ENCODE data around the gene APBB2.
"Not testable (repeated sequence)": the region's sequence is repeated elsewhere in the genome, so short reads cannot be mapped to it uniquely, and the experiment has no call there.

APBB2 gene

DNA sequence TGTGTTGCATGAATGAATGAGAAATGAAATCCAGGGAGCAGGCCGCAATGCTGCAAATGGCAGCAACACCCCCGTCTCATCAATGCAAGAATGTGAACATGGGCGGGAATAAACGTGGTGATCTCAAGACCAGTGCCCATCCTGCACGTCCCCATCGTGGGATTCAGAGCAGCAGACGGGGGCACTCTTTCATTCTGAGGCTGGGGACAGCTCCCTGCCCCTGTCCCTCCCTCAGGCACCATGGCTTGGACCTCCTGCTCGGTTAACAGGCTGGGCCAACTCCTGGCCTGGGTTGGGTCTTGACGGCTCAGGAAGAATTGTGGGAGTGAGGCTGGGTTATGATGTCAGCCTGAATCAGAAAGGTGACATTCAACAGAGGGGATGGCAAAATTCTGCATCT, 385.7 kb downstream of the APBB2 start:
- Mint-ChIP-seq H3K27ac (no peak overlapping the region), H3K4me3 (no peak overlapping the region), H3K9me3 (peaks cover 4 to 10% of the 10 kb centered on the region in 2 donors), H3K27me3 (no peaks in the 10 kb centered on the region), H3K36me3 (peaks cover 23 to 38% of the 10 kb centered on the region in 2 donors), H3K4me1 (peaks cover 9 to 23% of the 10 kb centered on the region in 2 donors)
- DNase-seq (no peak), ATAC-seq (replicated peaks) (no peak)

DNA sequence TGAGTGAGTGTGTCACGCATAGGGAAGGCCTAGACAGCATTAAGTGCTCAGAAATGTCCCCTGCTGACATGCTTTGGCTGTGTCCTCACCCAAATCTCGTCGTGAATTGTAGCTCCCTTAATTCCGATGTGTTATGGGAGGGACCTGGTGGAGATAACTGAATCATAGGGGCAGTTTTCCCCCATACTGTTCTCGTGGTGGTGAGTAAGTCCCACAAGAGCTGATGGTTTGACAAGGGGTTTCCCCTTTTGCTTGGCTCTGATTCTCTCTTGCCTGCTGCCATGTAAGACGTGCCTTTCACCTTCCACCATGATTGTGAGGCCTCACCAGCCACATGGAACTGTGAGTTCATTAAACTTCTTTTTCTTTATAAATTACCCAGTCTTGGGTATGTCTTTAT, 386.6 kb downstream of the APBB2 start:
- Mint-ChIP-seq H3K4me3 (no peak overlapping the region), H3K9me3 (peaks cover 4 to 10% of the 10 kb centered on the region in 2 donors), H3K27me3 (no peaks in the 10 kb centered on the region), H3K4me1 (peaks cover 9 to 19% of the 10 kb centered on the region in 2 donors), H3K27ac (no peak overlapping the region), H3K36me3 (peaks cover 25 to 40% of the 10 kb centered on the region in 2 donors)
- ATAC-seq (replicated peaks) (peak in 1 of 2 donors; percentile 31), DNase-seq (no peak)

DNA sequence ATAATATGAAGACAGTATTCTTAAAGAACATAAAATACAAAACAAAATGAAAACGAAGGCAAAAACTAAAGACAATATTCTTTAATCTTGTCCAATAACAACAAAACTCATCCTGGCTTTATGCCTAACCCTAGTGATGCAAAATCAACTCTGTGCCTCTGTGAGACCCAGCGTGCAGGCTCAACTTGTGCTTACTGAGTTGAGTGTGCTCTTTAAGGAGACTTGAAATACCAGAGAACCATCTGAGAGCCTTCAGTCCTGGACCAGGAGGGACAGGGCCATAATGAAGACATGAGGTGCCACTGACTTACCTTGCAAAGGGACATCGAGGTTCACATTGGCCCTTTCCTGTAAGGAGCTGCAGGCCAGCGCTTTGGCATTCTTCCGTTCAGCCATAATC, 387.5 kb downstream of the APBB2 start:
- Mint-ChIP-seq H3K27me3 (no peaks in the 10 kb centered on the region), H3K4me3 (no peak overlapping the region), H3K27ac (no peak overlapping the region), H3K36me3 (peaks cover 32 to 48% of the 10 kb centered on the region in 2 donors), H3K9me3 (peaks cover 4 to 10% of the 10 kb centered on the region in 2 donors), H3K4me1 (peaks cover 9 to 19% of the 10 kb centered on the region in 2 donors)
- ATAC-seq (replicated peaks): no peak
- DNase-seq: no peak

DNA sequence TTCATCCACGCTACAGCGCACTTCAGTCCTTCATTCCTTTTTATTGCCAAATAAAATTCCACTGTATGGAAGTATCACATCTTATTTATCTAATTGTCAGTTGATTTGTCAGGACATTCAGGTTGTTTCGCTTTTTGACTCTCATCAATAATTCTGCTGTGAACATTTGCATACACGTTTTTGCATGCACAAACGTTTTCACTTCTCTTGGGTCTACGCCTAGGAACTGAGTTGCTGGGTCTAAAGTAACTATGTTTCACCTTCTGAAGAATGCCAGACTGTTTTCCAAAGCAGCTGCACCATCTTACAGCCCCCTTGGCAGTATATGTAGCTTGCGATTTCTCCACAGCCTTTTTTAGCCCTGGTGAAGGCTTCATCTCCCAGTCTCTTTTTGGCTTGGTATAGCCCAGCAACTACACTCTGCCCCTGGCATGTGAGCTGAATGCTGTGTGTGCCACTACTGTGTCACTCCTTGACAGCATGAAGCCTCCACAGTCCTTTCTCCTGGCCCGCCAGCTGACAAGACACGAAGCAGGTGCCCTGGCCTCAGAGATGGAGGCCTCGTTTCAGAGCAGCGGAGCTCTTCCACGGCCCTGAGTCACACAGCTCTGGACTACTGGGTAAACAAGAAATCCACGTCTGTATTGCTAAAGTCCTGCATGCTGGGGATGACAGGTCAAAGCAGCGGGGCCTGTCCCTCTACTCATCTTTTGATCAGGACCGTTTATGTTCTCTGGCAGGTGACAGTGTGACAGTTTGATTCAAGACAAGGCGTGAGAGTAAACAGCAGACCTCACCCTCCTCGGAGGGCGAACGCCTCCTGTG, 389.1 kb downstream of the APBB2 start:
- peaks cover 9 to 19% of the 10 kb centered on the region in 2 donors for H3K4me1 Mint-ChIP-seq
- H3K36me3 Mint-ChIP-seq: peaks cover 42 to 53% of the 10 kb centered on the region in 2 donors
- peaks cover 4 to 10% of the 10 kb centered on the region in 2 donors for H3K9me3 Mint-ChIP-seq
- H3K27ac Mint-ChIP-seq: peak overlapping the region; percentile 53
- DNase-seq (no peak), ATAC-seq (replicated peaks) (peak; percentile 71)
- peak overlapping the region in 1 of 2 donors; percentile 38 for H3K4me3 Mint-ChIP-seq
- H3K27me3 Mint-ChIP-seq: no peaks in the 10 kb centered on the region

DNA sequence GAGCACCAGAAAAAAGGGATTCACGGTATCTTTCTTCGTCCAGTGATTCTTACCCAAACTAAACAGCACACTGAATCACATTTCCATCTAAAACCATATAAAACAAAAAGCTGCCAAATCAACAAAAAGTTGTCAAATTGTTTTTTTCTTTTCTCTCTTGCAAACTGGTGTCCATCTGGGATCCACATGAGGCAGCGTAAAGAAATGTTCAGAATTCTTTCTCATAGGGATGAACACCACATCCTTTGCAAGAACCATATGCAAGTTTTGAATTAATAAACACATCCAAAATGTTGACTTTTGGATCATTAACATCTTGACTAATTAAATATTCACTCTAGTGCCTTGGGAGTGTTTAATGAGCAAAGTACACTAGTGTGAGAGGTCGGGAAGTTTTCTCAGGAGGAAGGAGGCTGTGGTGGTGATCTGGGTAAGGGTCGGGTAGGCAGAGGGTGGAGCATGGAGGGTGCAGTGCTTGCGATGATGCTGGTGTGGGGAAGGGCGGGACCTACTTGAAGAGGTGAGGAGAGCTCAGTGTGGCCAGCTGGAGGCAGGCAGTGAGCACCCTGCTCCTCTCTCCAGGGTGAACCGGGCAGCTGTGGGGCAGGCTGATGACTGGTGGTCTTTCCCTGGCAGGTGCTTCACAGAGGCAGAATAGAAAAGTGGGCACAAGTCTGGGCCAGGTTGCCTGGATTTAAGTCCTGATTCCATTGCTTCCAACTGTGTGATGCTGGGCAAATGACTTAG, 391.7 kb downstream of the APBB2 start:
- H3K4me1 Mint-ChIP-seq: peaks cover 9 to 19% of the 10 kb centered on the region in 2 donors
- H3K27ac Mint-ChIP-seq: no peak overlapping the region
- H3K4me3 Mint-ChIP-seq: no peak overlapping the region
- no peak for ATAC-seq (replicated peaks)
- H3K36me3 Mint-ChIP-seq: peaks cover 28 to 36% of the 10 kb centered on the region in 2 donors
- H3K9me3 Mint-ChIP-seq: peaks cover 0 to 2% of the 10 kb centered on the region in 2 donors
- H3K27me3 Mint-ChIP-seq: no peaks in the 10 kb centered on the region
- DNase-seq: no peak

DNA sequence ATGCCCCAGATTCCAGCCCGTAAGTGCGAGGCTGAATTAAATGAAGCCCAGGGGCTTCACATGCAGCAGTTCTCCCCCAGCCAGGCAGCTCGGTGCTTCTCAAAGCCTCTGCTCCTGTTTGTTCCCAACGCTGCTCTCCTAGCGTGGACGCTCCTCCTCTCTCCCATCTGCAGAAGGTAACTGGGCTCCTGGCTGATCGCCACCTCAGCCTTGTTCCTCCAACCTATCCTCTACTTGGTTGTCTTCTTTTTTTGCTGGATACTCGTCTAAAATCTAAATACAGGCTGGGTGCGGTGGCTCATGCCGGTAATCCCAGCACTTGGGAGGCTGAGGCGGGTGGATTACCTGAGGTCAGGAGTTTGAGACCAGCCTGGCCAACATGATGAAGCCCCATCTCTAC, 394.2 kb downstream of the APBB2 start:
- peaks cover 3 to 10% of the 10 kb centered on the region in 2 donors for H3K4me1 Mint-ChIP-seq
- DNase-seq: no peak
- H3K27ac Mint-ChIP-seq: no peak overlapping the region
- no peak for ATAC-seq (replicated peaks)
- no peak overlapping the region for H3K4me3 Mint-ChIP-seq
- H3K9me3 Mint-ChIP-seq: no peaks in the 10 kb centered on the region
- peaks cover 21 to 37% of the 10 kb centered on the region in 2 donors for H3K36me3 Mint-ChIP-seq
- H3K27me3 Mint-ChIP-seq: no peaks in the 10 kb centered on the region

DNA sequence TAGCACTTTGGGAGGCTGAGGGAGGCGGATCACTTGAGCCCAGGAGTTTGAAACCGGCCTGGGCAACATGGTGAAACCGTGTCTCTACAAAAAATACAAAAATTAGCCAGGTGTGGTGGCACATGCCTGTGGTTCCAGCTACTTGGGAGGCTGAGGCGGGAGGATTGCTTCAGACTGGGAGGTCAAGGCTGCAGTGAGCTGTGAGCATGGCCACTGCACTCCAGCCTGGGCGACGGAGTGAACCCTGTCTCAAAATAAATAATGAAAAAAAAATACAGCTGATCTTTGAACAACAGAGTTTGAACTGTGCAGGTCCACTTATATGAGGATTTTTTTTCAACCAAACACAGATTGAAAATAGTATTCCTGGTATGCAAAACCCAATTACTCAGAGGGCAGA, 397.2 kb downstream of the APBB2 start:
- H3K4me1 Mint-ChIP-seq; H3K4me3 Mint-ChIP-seq; H3K27me3 Mint-ChIP-seq; H3K9me3 Mint-ChIP-seq; ATAC-seq (replicated peaks); H3K27ac Mint-ChIP-seq; DNase-seq: not testable (repeated sequence)
- peaks cover 10 to 25% of the 10 kb centered on the region in 2 donors for H3K36me3 Mint-ChIP-seq

DNA sequence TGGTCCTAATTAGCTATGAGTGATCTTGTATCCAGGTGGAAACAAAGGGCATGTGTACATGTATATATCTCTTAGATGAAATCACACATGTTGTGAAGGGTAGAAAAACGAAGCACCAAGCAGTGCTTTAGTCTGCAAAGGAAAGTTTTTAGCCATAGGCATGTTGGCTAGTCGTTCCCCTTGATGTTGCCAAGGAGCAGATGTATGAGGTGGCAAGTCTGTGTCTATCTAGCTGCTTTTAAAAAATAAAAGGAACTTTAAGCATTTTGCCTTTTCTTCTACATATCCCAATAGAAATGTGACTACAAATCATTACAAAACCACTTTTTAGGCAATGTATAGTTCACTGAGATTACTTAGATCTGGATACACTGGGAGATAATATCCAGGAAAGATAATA, 401.5 kb downstream of the APBB2 start:
- Mint-ChIP-seq H3K4me1 (peaks cover 0 to under 1% of the 10 kb centered on the region in 2 donors), H3K27ac (no peak overlapping the region), H3K9me3 (no peaks in the 10 kb centered on the region), H3K27me3 (no peaks in the 10 kb centered on the region), H3K4me3 (no peak overlapping the region), H3K36me3 (peaks cover 2 to 3% of the 10 kb centered on the region in 2 donors)
- DNase-seq (no peak), ATAC-seq (replicated peaks) (no peak)

DNA sequence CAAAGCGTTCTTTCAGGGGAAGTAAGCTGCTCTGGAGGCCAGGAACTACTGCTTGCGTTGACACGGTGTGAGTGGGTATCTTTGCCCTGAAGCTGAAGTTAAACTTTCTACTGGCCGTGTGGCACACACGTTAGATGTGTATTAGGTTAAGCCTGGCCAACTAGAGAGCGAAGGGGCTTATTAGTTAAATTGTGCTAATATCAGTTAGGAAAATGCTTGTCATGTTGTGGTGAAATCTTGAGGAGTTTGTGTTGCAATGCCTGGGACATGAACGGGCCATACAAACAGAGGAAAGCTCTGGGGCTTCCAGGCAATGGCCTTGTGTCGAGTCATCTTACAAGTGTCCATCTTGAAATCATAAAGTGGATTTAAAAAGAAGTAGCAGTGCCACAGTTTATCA, 402.0 kb downstream of the APBB2 start:
- no peaks in the 10 kb centered on the region for H3K9me3 Mint-ChIP-seq
- H3K27ac Mint-ChIP-seq: no peak overlapping the region
- no peaks in the 10 kb centered on the region for H3K27me3 Mint-ChIP-seq
- DNase-seq (no peak), ATAC-seq (replicated peaks) (no peak)
- H3K4me1 Mint-ChIP-seq: peaks cover 0 to 5% of the 10 kb centered on the region in 2 donors
- peaks cover 0 to 3% of the 10 kb centered on the region in 2 donors for H3K36me3 Mint-ChIP-seq
- no peak overlapping the region for H3K4me3 Mint-ChIP-seq

DNA sequence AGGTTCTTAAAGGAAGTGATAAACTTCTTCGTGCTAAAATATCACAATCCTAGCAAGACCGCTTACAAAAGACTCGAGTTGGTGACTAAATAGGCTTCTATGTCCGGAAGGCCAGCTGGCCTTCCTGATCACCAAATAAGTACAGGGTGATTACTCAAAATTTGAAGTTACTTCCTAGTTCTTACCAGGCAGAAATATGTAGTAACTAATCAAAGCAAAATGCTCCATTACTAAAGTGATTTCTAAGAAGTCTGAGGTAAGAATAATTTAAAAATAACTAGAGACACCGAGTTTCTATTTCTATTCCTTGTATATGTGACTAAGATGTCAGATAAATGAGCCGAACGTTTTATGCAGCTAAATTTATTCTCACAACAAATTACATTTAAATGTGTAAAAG, 402.4 kb downstream of the APBB2 start:
- no peak overlapping the region for H3K27ac Mint-ChIP-seq
- ATAC-seq (replicated peaks): no peak
- peaks cover 0 to 5% of the 10 kb centered on the region in 2 donors for H3K4me1 Mint-ChIP-seq

DNA sequence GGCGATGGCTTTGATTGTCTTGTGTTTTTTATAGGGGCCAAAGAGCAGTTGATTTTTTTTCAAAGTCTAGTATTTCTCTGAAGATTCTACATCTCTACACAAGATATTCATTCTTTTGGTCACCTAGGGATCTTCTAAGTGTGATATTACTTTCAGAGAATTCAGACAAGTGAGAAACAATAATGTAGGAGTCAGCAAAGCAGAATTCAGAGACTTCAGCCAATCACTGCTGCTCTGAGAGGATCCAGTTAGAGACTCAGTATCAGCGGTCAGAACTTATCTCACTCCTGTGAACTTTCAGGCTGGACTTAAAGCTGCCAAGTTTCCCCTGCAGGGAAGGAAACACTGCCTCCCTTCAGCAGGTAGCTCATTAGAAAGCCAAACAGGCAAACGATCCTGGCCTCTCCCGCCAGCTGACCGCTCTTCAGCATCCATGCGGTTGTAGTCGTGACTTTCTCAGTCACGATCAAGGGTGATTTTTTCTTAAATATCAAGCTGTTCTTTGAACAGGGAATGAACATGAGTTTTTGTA, 405.4 kb downstream of the APBB2 start:
- ATAC-seq (replicated peaks): no peak
- Mint-ChIP-seq H3K9me3 (no peaks in the 10 kb centered on the region), H3K27ac (no peak overlapping the region), H3K4me1 (peaks cover 0 to 5% of the 10 kb centered on the region in 2 donors), H3K36me3 (no peaks in the 10 kb centered on the region), H3K27me3 (no peaks in the 10 kb centered on the region), H3K4me3 (no peak overlapping the region)
- DNase-seq: no peak

More for the DNA sequence above, 402.4 kb downstream of the APBB2 start:
- Mint-ChIP-seq H3K9me3 (no peaks in the 10 kb centered on the region), H3K36me3 (peaks cover 0 to 3% of the 10 kb centered on the region in 2 donors), H3K4me3 (no peak overlapping the region), H3K27me3 (no peaks in the 10 kb centered on the region)
- DNase-seq: no peak

DNA sequence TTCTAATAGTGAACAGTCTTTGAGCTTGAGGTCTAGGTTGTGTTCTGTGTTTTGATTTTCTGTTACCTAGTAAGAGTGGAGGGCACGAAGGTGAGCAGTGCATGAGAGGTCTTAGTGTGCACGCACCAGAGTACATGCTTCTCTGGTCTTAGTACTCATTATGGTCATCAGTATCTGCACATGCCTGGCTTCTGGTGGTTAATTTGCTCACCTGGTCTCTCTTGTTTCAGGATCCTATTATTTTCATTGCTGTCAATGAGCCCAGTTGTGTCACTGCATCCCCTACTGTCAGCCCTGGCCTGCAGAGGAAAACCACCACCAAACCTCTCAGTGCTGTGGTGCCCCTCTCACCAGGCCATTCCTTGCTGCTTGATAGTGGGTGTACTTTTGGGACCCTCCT, 409.7 kb downstream of the APBB2 start:
- Mint-ChIP-seq H3K4me3 (no peak overlapping the region), H3K27me3 (no peaks in the 10 kb centered on the region), H3K9me3 (no peaks in the 10 kb centered on the region), H3K27ac (no peak overlapping the region), H3K36me3 (no peaks in the 10 kb centered on the region), H3K4me1 (peaks cover 0 to 11% of the 10 kb centered on the region in 2 donors)
- DNase-seq: no peak
- ATAC-seq (replicated peaks): no peak

DNA sequence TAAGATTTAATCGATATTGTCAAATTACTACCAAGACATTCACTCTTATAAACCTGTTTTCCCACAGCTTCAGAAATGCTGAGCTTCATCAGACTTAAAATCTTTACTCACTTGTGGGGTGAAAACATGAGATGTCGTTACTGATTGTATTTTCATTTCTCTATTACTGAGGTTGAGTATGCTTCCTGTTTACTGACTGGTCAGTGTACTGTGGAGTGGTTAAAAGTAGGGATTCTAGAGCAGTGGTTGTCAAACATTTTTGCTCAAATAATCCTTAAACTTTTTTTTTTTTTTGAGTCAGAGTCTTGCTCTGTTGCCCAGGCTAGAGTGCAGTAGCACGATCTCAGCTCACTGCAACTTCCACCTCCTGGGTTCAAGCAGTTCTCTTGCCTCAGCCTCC, 414.3 kb downstream of the APBB2 start:
- ATAC-seq (replicated peaks) (peak; percentile 96 to 97), DNase-seq (no peak)
- Mint-ChIP-seq H3K27ac (no peak overlapping the region), H3K36me3 (no peaks in the 10 kb centered on the region), H3K4me1 (peaks cover 0 to 6% of the 10 kb centered on the region in 2 donors), H3K27me3 (no peaks in the 10 kb centered on the region), H3K4me3 (no peak overlapping the region), H3K9me3 (no peaks in the 10 kb centered on the region)

DNA sequence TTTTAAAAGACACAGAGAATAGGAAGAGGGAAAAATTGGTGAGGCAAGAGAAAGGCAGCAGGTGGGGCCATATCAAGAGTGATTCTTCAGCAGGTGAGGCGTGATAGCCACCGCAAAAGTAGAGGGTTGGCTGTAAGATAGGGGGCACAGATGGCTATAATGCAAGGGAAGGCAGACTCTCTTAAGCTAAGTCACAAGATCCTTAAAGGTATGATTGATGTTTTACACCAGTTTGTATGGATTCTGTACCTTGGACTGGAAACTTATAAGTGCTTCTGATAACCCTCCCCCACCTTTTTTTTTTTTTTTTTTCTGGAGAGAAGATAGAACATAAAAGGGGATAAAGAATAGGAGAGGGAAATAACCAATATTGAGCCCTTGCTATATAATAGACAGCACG, 424.6 kb downstream of the APBB2 start:
- no peaks in the 10 kb centered on the region for H3K9me3 Mint-ChIP-seq
- H3K4me1 Mint-ChIP-seq: peaks cover 0 to 7% of the 10 kb centered on the region in 2 donors

More for the DNA sequence above, 424.6 kb downstream of the APBB2 start:
- no peak overlapping the region for H3K4me3 Mint-ChIP-seq
- ATAC-seq (replicated peaks) (no peak), DNase-seq (no peak)
- H3K36me3 Mint-ChIP-seq: no peaks in the 10 kb centered on the region
- no peak overlapping the region for H3K27ac Mint-ChIP-seq
- H3K27me3 Mint-ChIP-seq: no peaks in the 10 kb centered on the region

Data from stimulated activated naive B cell treated with anti-CD40 and anti-IgM and Interleukin-4, amounts not matched to agents 10 μg/mL and 1 μg/mL and 100 μg/mL, for 72 hours (primary cell).